ENCODE measurements around the gene RBM20. TPM values are rescaled to one million over a fixed set of nuclear protein-coding genes. Genes with fewer than 3 reads are reported as not detected.

RBM20 gene
- total RNA-seq, 1 experiment from 2014 or later, result 0.11 TPM

- Histone ChIP-seq H3K27me3 (ENCODE audit: insufficient read depth, low read depth) (no peaks in the 10 kb centered on the region), H3K36me3 (ENCODE audit: low read depth) (no peaks in the 10 kb centered on the region), H3K4me2 (no peak overlapping the region), H3K4me1 (replicated peaks; ENCODE audit: insufficient read depth) (0 out of 2 replicates have a peak, but pooled peaks cover 5% of the 10 kb centered on the region), H3F3A (ENCODE audit: insufficient read depth, low read depth) (no peaks in the 10 kb centered on the region), H3K79me2 (ENCODE audit: low read depth) (no peaks in the 10 kb centered on the region), H4K20me1 (ENCODE audit: insufficient read depth) (no peaks in the 10 kb centered on the region), H3K4me3 (no peak overlapping the region), H3K9me3 (ENCODE audit: insufficient read depth, low read depth) (no peaks in the 10 kb centered on the region), H2AFZ (no peak overlapping the region), H3K27ac (no peak overlapping the region), H3K9me2 (ENCODE audit: insufficient read depth) (no peaks in the 10 kb centered on the region)
- TF ChIP-seq EZH2 (IDR thresholded peaks at IDR 0.05; ENCODE audit: low read depth) (no peak), CTCF (conservative IDR thresholded peaks at IDR 0.05) (no peak)
- no TSS peak for BruUV-seq (replicated peaks)
- ChIA-PET POLR2A (ENCODE audit: unreplicated experiment) (no interaction called here), CTCF (no interaction called here)
- intact Hi-C loops (cut with micrococcal nuclease; ENCODE audit: unreplicated experiment), result no loop called here
- no peak for DNase-seq
These were observed 192.6 kb downstream of the RBM20 start for GRCh38 chr10:110836706-110837105.

- Histone ChIP-seq H3K9me3 (ENCODE audit: insufficient read depth, low read depth) (no peaks in the 10 kb centered on the region), H2AFZ (no peak overlapping the region), H3K4me1 (replicated peaks; ENCODE audit: insufficient read depth) (0 out of 2 replicates have a peak, but pooled peaks cover 5% of the 10 kb centered on the region), H3K27me3 (ENCODE audit: insufficient read depth, low read depth) (no peaks in the 10 kb centered on the region), H3K27ac (no peak overlapping the region), H3K79me2 (ENCODE audit: low read depth) (no peaks in the 10 kb centered on the region), H3K9me2 (ENCODE audit: insufficient read depth) (no peaks in the 10 kb centered on the region), H3F3A (ENCODE audit: insufficient read depth, low read depth) (no peaks in the 10 kb centered on the region), H3K36me3 (ENCODE audit: low read depth) (no peaks in the 10 kb centered on the region), H3K4me2 (peak overlapping the region; percentile 24; the same call in 1 of the 2 replicates), H4K20me1 (ENCODE audit: insufficient read depth) (no peaks in the 10 kb centered on the region), H3K4me3 (no peak overlapping the region)
- intact Hi-C loops (cut with micrococcal nuclease; ENCODE audit: unreplicated experiment), result no loop called here
- TF ChIP-seq CTCF (conservative IDR thresholded peaks at IDR 0.05) (no peak), EZH2 (IDR thresholded peaks at IDR 0.05; ENCODE audit: low read depth) (no peak)
- CTCF ChIA-PET, result no interaction called here
- DNase-seq, result no peak
- POLR2A ChIA-PET (ENCODE audit: unreplicated experiment), result interaction anchor here (0.5 kb wide), 1 partner anchor 81 kb away, joined by 6 read pairs; the partner anchor contains the start of gene BBIP1
- BruUV-seq (replicated peaks), result no TSS peak
These were observed 193.5 kb downstream of the RBM20 start for GRCh38 chr10:110837418-110838171.

DNA sequence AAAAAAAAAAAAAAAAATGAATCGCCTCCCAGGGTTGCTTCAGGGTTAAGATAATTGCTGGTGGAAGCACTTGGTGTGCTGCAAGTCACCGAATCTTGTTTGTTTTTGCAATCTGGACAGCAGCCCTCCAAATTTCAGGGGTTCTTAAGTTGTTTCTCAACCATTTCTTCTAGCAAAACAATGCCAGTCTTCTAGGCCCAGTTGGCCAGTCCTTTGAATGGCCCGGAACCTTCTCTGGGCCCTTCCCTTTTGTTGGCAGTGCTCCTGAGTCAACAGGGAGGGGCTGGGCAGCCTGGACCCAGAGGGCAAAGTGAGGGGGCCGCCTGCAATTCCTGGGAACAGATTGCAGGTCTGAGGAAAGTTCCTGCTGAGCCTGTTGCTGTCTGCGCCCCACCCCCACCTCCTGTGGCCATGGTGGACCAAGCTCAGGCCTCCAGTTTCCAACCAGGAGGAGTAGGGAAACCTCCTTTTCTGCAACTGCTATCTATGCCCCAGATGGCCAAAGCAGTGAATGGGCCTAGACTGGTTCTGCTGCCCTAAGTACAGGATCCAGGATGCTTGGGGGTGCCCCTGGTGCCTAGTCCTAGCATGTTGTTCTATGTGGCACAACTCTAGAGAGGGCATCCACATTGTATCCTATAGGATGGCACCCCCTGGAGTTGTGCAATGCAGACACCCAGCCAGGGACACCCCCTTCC lies 196.2 kb downstream of the RBM20 start:
- ChIA-PET CTCF (no interaction called here), POLR2A (ENCODE audit: unreplicated experiment) (no interaction called here)
- Histone ChIP-seq H2AFZ (no peak overlapping the region), H3K4me3 (no peak overlapping the region), H3K27ac (no peak overlapping the region), H3K4me2 (no peak overlapping the region), H4K20me1 (ENCODE audit: insufficient read depth) (no peaks in the 10 kb centered on the region), H3F3A (ENCODE audit: insufficient read depth, low read depth) (no peaks in the 10 kb centered on the region), H3K27me3 (ENCODE audit: insufficient read depth, low read depth) (no peaks in the 10 kb centered on the region), H3K79me2 (ENCODE audit: low read depth) (no peaks in the 10 kb centered on the region), H3K36me3 (ENCODE audit: low read depth) (no peaks in the 10 kb centered on the region), H3K9me3 (ENCODE audit: insufficient read depth, low read depth) (no peaks in the 10 kb centered on the region), H3K9me2 (ENCODE audit: insufficient read depth) (no peaks in the 10 kb centered on the region), H3K4me1 (replicated peaks; ENCODE audit: insufficient read depth) (0 out of 2 replicates have a peak, but pooled peaks cover 6% of the 10 kb centered on the region)
- DNase-seq, result peak in 1 of 2 experiments; percentile 55
- TF ChIP-seq EZH2 (IDR thresholded peaks at IDR 0.05; ENCODE audit: low read depth) (no peak), CTCF (conservative IDR thresholded peaks at IDR 0.05) (no peak)
- no TSS peak for BruUV-seq (replicated peaks)
- intact Hi-C loops (cut with micrococcal nuclease; ENCODE audit: unreplicated experiment), result no loop called here

All from PC-9 (cell line).